GM18520 (cell line): Measurements from ENCODE around the gene PLCL2.
"Not testable (repeated sequence)": the region's sequence is repeated elsewhere in the genome, so short reads cannot be mapped to it uniquely, and the experiment has no call there.

ENCODE experiments used
- ATAC-seq: cut with Tn5 transposase; IDR thresholded peaks from one replicate; pipeline ENCODE4 v1.9.1; 2021; ENCODE audit not compliant: unreplicated experiment

The PLCL2 gene

DNA sequence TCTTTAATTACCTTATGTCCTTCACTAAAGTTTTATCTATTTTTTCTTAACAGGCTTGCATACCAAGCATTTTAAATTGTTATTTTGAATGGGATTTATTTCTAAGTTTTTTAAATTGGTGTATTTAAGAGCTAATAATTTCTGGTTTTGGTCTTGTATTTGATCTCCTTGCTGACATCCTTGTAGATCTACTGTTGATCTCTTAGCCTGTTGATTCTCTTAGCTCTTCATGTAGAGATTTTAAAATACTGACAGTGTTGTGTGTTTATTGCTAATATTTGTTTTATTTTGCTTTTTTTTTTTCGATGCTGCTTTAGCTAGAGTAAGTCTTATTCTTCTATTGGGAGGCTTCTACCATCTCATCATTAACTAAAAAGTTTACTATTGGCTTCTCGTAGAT lies 65.5 kb downstream of the PLCL2 start:
- no peak for ATAC-seq

DNA sequence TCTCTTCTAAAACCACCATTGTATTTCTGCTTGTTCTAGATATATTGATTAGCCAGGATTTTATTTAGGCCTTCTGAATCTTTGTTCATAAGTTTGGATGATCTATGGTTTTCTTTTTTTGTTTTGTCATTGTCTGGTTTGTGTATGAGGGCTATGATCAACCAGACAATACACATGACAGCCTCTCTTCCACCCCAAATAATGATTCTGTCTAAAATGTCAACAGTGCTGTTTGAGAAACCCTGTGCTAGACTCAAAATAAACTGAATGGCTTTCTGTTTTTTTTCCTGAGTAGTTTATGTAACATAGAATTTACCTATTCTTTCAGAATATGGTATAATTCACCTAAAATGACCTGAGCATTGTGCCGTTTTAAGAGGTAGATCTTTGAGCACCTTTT lies 66.1 kb downstream of the PLCL2 start:
- ATAC-seq = no peak

DNA sequence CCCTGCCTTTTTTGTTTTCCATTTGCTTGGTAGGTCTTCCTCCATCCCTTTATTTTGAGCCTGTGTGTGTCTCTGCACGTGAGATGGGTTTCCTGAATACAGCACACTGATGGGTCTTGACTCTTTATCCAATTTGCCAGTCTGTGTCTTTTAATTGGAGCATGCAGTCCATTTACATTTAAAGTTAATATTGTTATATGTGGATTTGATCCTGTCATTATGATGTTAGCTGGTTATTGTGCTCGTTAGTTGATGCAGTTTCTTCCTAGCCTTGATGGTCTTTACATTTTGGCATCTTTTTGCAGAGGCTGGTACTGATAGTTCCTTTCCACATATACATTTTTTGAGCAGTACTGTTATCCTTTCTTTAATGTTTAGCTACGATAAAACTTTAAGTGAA lies 73.1 kb downstream of the PLCL2 start:
- ATAC-seq = not testable (repeated sequence)

DNA sequence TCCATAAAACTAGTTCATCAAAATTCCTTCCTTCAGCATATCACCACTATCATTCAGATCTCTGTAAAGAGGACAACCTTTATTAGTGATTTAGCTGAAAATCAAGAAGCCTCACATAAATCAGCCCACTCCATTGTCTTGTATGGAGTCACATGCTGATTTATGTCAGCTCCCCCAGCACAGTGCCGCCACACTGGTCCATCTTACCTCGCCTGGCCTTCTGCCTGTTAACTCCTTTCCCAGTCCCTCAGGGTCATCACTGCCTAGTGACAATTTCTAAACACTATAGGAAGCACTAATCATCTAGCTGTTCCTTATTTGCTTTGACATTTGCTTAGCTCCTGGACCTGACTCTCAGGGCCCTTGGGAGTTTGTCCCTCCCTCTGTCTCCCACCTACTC lies 75.4 kb downstream of the PLCL2 start:
- no peak for ATAC-seq

DNA sequence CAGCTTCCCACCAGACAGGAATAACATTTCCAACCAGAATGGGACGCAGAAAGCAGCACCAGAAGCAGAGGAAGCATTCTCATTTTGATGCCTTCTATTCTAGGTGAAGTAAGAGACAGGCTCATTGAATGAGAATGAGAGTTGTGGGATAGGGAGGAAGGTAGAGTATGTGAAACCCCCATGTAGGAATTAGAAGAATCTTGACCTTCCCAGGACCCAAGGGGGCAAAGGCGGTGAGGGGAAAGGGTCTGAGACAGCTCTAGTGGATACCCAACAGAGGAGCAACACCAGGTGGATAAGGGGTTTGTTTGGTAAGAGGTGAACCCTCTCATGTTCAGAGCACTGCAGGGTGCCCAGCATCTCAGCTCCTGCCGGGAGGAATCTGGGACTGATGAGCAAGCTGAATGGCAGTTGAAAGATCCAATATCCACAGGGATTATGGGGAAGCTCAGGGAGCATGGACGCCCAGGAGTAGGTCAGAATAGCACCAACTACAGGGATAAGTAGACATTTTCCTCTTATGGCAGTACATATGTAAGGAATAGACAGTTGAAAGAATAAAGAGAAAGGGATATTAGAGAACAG lies 77.0 kb downstream of the PLCL2 start:
- no peak for ATAC-seq

DNA sequence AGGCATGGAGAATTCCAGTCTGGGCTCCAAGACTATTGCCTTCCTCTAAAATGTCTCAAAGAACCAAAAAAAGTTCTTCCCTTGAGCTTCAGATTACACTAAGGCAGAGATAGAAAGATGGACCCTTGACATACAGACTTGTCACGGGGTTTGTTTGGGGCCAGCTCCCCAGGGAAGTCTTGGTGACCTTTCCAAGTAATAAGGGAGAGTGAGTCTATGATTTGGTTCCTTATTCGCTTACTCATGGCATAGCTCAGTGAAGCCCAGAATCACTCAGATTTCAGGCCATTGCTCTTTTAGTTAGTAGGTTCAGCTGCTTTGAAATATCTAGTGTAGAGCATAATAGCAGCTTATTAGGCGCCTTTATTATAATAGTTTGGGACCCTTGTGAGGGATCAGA lies 90.3 kb downstream of the PLCL2 start:
- no peak for ATAC-seq

DNA sequence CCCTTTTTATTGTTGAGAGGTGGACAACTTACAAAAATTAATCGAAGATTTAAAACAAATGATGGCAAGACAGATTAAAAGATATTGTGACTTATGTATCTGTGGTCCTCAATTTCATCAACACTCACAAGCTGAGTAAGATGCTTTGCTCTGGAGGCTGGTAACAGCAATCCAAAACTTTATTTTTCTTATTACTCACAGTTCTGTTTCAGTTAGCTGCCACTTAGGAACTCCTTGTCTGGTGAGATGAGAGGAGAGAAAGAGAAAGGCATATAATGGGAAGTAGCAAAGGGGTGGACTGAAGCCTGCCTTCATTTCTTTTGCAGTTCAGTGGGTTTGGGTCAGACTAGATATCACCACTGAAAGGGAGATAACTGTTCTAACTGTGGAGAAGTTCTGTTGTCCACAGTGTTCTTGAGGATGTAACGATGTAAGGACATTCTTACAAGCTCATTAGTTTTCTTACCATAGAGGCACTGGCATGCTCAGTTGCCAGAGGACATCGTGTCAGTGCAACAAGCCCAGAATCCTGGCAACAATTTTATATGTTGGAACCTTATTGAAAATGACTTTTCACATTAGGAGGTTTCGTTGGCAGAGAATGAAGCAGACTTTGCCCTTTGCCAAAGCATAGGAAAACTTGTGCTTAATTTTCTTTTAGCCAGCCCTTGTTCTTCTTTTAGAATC lies 93.6 kb downstream of the PLCL2 start:
- ATAC-seq = no peak

DNA sequence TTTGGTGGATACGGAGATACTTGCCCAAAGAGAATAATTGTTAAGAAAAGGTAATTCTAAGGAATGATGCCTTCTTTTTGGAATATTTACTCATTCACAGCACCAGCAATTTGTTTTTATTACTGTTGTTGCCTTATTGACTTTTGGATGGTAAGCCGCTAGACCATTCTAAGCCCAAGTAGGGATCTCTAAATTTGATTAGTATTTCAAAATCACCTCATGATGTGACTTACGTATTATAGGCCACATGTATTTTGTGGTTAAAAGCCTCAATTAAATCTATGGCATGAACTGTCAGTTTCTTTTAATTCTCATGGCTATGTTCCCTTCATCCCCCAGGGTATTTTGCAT lies 94.1 kb downstream of the PLCL2 start:
- no peak for ATAC-seq

DNA sequence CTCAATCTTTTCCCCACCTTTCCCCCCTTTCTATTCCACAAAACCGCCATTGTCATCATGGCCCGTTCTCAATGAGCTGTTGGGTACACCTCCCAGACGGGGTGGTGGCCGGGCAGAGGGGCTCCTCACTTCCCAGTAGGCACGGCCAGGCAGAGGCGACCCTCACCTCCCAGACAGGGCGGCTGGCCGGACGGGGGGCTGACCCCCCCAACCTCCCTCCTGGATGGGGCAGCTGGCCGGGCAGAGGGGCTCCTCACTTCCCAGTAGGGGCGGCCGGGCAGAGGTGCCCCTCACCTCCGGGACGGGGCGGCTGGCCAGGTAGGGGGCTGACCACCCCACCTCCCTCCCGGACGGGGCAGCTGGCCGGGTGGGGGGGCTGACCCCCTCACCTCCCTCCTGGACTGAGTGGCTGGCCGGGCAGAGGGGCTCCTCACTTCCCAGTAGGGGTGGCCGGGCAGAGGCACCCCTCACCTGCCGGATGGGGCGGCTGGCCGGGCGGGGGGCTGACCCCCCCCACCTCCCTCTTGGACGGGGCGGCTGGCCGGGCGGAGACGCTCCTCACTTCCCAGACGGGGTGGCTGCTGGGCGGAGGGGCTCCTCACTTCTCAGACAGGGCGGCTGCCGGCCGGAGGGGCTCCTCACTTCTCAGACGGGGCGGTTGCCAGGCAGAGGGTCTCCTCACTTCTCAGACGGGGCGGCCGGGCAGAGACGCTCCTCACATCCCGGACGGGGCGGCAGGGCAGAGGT lies 95.2 kb downstream of the PLCL2 start:
- ATAC-seq = not testable (repeated sequence)

DNA sequence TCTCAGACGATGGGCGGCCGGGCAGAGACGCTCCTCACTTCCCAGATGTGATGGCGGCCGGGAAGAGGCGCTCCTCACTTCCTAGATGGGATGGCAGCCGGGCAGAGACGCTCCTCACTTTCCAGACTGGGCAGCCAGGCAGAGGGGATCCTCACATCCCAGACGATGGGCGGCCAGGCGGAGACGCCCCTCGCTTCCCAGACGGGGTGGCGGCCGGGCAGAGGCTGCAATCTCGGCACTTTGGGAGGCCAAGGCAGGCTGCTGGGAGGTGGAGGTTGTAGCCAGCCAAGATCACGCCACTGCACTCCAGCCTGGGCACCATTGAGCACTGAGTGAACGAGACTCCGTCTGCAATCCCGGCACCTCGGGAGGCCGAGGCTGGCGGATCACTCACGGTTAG lies 95.8 kb downstream of the PLCL2 start:
- not testable (repeated sequence) for ATAC-seq

DNA sequence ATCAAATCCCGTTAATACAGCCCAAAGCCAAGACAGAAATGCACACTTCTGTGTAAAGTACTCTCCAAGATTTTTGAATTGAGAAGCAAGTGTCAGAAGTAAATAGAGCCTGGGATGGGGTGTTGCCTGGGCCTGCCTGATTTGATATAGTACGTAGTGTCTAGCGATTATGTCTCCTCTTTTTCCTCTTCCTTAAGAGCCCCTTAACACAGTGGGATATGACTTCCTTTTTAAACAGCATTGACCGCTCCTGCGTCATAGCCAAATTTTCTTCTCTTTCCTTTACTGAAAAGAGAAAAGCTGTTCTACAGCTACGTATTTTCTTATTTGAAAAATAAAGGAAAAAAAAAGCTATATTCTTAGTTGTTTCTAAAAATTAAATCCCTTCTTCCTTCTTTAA lies 97.7 kb downstream of the PLCL2 start:
- ATAC-seq = no peak

- ATAC-seq = no peak
Observed at GRCh38 chr3:16985608-16986007, 100.9 kb downstream of the PLCL2 start.

GRCh38 chr3:16987141-16987540 lies 102.4 kb downstream of the PLCL2 start:
- ATAC-seq = no peak

- ATAC-seq = no peak
Observed at GRCh38 chr3:16990163-16990562, 105.4 kb downstream of the PLCL2 start.

GRCh38 chr3:16992198-16992597 lies 107.4 kb downstream of the PLCL2 start:
- no peak for ATAC-seq

- ATAC-seq = no peak
Observed at GRCh38 chr3:16993227-16993626, 108.5 kb downstream of the PLCL2 start.

DNA sequence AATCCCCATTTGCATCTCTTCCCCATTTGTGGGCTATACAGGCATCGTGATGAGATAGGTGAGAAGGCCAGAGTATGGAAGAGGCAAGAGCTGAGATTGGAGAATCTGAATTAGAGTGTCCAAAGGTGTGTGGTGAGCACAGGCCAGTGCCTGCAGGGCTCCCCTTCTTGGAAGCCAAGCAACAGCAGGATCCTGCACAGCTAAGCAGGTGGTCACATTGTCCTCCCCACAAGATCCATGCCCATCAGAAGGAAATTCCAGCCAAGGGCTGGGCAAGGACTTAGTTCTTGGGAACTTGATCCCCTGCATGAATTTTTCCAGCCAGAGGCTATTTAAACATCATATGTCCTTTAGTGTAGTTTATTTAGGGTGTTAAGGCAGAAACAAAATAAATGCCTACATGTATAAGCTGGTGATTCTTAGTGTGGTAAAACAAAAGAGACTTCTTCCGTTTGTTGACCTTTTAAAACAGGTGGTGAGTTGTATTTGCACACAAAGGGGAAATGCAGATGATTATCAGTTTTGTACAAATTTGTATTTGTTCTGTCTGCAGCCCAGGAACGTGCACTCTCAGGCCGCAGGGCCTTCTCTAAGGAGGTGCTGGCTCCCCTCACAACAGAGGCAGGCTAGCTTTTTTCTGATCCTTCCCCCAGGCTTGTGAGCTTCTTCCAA lies 110.2 kb downstream of the PLCL2 start:
- ATAC-seq = no peak

DNA sequence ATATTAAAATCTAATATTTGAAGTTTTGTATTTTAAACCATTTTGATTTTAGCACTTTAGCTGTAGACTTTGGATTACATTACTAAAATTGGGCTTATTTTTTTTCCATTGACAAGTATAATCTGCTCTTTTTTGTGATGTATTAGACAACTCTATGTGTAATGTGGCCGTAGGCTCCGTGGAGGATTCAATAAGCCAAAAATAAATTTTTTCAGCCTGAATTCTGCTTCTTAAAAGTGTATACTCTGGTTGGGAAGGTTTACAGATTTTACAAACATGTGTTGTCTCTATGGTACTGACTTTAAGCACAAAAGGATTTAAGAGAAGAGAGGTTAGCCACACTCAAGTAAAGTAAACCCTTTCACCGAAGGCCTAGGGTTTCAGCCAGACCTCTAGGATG lies 110.8 kb downstream of the PLCL2 start:
- ATAC-seq = no peak

DNA sequence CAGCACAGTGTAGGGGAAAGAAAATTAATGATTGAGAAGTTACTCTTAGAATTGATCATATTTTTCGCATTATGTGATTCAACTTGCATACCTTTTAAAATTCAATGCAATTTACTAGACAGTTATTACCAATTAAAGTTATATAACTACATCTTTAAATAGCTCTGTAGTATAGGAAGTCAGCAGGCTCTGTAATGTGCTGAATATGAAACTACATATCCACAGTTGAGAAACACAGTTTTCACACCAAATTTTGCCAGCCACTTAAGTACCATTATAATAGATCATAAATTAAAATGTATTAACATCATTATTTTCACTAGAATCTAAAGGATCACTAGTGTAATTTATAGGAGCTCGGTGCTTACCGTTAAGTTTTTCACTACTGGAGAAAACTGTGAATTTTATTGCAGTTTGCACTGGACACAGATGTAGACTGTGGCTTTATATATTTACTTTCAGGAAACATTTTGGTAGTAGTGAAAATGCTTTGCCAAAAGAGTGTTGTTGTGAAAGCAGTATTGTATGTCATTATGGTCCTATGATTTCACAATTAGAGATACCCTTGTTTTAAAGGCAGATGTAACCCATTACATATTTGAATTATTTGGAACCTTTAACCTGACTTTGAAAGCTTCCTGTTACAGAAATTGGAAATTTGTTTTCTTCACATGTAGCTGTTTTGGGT lies 113.6 kb downstream of the PLCL2 start:
- ATAC-seq = no peak

DNA sequence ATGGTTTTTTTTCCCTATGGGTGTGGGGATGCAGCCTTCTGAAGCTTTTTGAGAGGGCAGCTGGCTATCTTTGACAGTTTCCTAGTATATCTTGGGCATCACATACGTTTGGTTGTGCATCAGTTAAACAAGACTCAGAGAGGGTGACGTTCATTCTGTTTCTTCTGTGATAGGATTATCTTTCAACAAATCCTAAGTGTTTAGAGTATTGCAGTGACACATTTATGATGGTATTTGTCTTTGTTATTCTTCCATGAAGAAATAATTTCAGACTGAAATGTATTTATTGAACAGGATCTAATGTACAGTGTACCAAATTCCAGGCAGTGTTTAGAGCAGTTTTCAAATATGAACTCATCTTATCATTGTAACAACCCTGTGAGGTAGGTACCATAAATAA lies 114.4 kb downstream of the PLCL2 start:
- no peak for ATAC-seq

GRCh38 chr3:16999871-17000270 lies 115.1 kb downstream of the PLCL2 start:
- ATAC-seq = no peak
